PC-9 (cell line): Measurements from ENCODE around the gene HMCES. TPM values are rescaled to one million over a fixed set of nuclear protein-coding genes. Genes with fewer than 3 reads are reported as not detected.
A peak's percentile ranks its signal among the peaks of the same experiment; 100 is the strongest.

Experiments
- BruUV-seq: library from RNA; stranded (reverse); fragments of 400-500 nt; replicated peaks from 2 replicates; lab custom pipeline; 2021; lab: Mats Ljungman, UMichigan
- CTCF ChIA-PET: fragments of 300-600 bp; sonication (Branson Sonifier 250); formaldehyde crosslinking; loops from one replicate; lab custom pipeline; 2022; ENCODE audit warnings: antibody characterized with exemption; lab: Charles Lee
- POLR2A ChIA-PET: fragments of 300-600 bp; sonication (Branson Sonifier 250); formaldehyde crosslinking; loops from one replicate; lab custom pipeline; 2022; ENCODE audit warnings: antibody characterized with exemption; ENCODE audit not compliant: unreplicated experiment; lab: Charles Lee
- DNase-seq, 2 experiments: peaks; one replicate each; pipeline versions ENCODE4 v3.0.0 to v3.0.0-alpha.2; 2015 to 2022; ENCODE audit warnings: mixed read lengths in 1 of 2
- H2AFZ ChIP-seq: fragments of 200-600 bp; sonication (generic); 2 replicates; pipeline ENCODE4 v1.8.1; 2017; ENCODE audit warnings: antibody characterized with exemption
- H3F3A ChIP-seq: fragments of 200-600 bp; sonication (generic); 2 replicates; pipeline ENCODE4 v1.8.1; 2017; ENCODE audit warnings: antibody characterized with exemption, mild to moderate bottlenecking, low read depth; ENCODE audit not compliant: insufficient read depth
- H3K27ac ChIP-seq: fragments of 200-600 bp; sonication (generic); 2 replicates; pipeline ENCODE4 v1.6.1; 2016; ENCODE audit warnings: mixed run types
- H3K27me3 ChIP-seq: fragments of 200-600 bp; sonication (generic); 2 replicates; pipeline ENCODE4 v1.6.1; 2016; ENCODE audit warnings: low read depth, mixed run types; ENCODE audit not compliant: insufficient read depth
- H3K36me3 ChIP-seq: fragments of 200-600 bp; sonication (generic); 2 replicates; pipeline ENCODE4 v1.6.1; 2016; ENCODE audit warnings: low read depth, mixed run types
- H3K4me1 ChIP-seq: fragments of 200-600 bp; sonication (generic); replicated peaks from 2 replicates; pipeline ENCODE4 v1.6.1; 2016; ENCODE audit warnings: mixed run types; ENCODE audit not compliant: insufficient read depth
- H3K4me2 ChIP-seq: fragments of 200-600 bp; sonication (generic); 2 replicates; pipeline ENCODE4 v1.6.1; 2017; ENCODE audit warnings: mixed run types
- H3K4me3 ChIP-seq: fragments of 200-600 bp; sonication (generic); 2 replicates; pipeline ENCODE4 v1.6.1; 2016; ENCODE audit warnings: mixed run types
- H3K79me2 ChIP-seq: fragments of 200-600 bp; sonication (generic); 2 replicates; pipeline ENCODE4 v1.6.1; 2017; ENCODE audit warnings: low read depth, mixed run types
- H3K9me2 ChIP-seq: fragments of 200-600 bp; sonication (generic); 2 replicates; pipeline ENCODE4 v1.8.1; 2017; ENCODE audit warnings: mild to moderate bottlenecking; ENCODE audit not compliant: insufficient read depth
- H3K9me3 ChIP-seq: fragments of 200-600 bp; sonication (generic); 2 replicates; pipeline ENCODE4 v1.8.1; 2016; ENCODE audit warnings: low read depth; ENCODE audit not compliant: insufficient read depth
- H4K20me1 ChIP-seq: fragments of 200-600 bp; sonication (generic); 2 replicates; pipeline ENCODE4 v1.8.1; 2017; ENCODE audit not compliant: insufficient read depth
- EZH2 ChIP-seq: fragments of 200-600 bp; sonication (generic); IDR thresholded peaks from 2 replicates; pipeline ENCODE4 v1.8.0; 2017; ENCODE audit warnings: antibody characterized with exemption, low read depth
- intact Hi-C: fragments of 100-400 bp; cut with micrococcal nuclease; formaldehyde crosslinking; loops from one replicate; pipeline ENCODE4 v1.10.0; 2022; ENCODE audit not compliant: unreplicated experiment
- total RNA-seq: library from RNA; stranded (reverse); gene quantifications from 2 replicates; pipeline ENCODE4 v1.2.3, GENCODE V29; 2021
- TF ChIP-seq, protein P1 (sequence below): fragments of 200-600 bp; sonication (generic); conservative IDR thresholded peaks from 2 replicates; pipeline ENCODE4 v1.6.1; 2017; ENCODE audit warnings: mixed run types, antibody characterized with exemption, mild to moderate bottlenecking, moderate library complexity

HMCES gene
- total RNA-seq, 1 experiment from 2014 or later: 60.9 TPM

DNA sequence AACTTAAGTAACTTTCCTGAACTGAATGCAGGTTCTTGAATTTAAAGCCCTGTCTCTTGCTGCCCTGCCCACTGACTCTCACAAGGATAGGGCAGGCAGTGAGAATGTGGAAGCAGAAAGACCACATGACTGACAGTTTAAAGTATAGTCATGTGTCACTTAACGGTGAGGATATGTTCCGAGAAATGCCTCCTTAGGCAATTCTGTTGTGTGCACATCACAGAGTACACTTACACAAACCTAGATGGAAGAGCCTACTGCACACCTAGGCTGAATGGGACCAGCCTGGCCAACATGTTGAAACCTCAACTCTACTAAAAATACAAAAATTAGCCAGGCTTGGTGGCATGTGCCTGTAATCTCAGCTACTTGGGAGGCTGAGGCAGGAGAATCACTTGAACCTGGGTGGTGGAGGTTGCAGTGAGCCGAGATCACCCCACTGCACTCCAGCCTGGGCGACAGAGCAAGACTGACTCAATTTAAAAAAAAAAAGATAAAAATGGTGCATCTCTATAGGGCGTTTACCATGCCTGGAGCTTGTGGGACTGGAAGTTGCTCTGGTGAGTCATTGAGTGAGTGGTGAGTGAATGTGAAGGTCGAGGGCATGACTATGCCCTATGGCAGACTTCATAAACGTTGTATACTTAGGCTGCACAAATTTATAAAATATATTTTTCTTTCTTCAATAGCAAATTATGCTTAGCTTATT lies 48.2 kb upstream of the HMCES start:
- Histone ChIP-seq H3K79me2 (no peaks in the 10 kb centered on the region), H3K4me1 (peaks cover 57% of the 10 kb centered on the region), H3K36me3 (no peaks in the 10 kb centered on the region), H2AFZ (no peak overlapping the region), H3K4me2 (peak overlapping the region; percentile 53), H3K9me3 (no peaks in the 10 kb centered on the region), H4K20me1 (no peaks in the 10 kb centered on the region), H3F3A (peaks cover 58% of the 10 kb centered on the region), H3K9me2 (no peaks in the 10 kb centered on the region), H3K4me3 (no peak overlapping the region), H3K27ac (peak overlapping the region; percentile 82), H3K27me3 (no peaks in the 10 kb centered on the region)
- peak; percentile 60 to 91 for DNase-seq
- intact Hi-C loops: loop anchor here (1.0 kb wide), 1 partner anchor 10 kb away; no protein-coding TSS in a partner anchor
- CTCF ChIA-PET: interaction anchor here (0.6 to 1.2 kb wide), 5 partner anchors 15 to 69 kb away, joined by 4 to 9 read pairs (median 6); no protein-coding TSS in a partner anchor
- POLR2A ChIA-PET: interaction anchor here (0.7 to 1.1 kb wide), 5 partner anchors 9 to 226 kb away, joined by 3 to 16 read pairs (median 4); no protein-coding TSS in a partner anchor
- TSS peak; percentile 83 for BruUV-seq
- no peak for TF ChIP-seq EZH2
- TF ChIP-seq, protein P1, sequence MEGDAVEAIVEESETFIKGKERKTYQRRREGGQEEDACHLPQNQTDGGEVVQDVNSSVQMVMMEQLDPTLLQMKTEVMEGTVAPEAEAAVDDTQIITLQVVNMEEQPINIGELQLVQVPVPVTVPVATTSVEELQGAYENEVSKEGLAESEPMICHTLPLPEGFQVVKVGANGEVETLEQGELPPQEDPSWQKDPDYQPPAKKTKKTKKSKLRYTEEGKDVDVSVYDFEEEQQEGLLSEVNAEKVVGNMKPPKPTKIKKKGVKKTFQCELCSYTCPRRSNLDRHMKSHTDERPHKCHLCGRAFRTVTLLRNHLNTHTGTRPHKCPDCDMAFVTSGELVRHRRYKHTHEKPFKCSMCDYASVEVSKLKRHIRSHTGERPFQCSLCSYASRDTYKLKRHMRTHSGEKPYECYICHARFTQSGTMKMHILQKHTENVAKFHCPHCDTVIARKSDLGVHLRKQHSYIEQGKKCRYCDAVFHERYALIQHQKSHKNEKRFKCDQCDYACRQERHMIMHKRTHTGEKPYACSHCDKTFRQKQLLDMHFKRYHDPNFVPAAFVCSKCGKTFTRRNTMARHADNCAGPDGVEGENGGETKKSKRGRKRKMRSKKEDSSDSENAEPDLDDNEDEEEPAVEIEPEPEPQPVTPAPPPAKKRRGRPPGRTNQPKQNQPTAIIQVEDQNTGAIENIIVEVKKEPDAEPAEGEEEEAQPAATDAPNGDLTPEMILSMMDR: no peak

DNA sequence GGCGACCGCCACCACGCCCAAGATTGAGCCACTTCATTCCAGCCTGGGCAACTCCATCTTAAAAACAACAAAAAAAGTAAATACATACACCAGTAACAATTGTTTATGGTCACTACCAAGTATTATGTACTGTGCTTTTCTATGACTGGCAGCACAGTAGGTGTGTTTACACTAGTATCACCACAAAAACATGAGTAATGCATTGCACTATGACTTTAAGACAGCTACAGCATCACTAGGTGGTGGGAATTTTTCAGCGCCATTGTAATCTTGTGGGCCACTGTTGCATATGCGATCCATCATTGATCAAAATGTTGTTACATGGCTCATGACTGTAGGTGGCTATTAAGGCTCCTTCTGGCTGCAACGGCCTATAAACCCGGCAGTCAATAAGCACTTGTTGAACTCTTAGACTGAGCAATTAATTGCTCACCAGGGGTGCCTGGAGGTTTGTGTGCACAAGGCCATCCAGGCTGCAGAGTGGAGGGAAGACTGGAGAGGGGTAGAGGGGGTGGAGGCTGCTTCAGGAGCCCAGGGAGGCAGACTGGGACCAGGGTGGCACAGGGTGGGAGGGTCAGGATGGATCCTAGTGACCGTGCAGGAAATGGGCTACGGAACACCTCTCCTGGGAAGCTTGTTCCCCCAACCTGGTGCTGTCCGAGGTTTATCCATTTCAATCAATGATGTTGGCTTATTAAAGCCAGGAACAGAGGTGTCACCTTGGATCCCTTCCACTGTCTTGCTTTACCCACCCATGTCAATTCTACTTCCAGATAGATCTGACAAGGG lies 47.1 kb upstream of the HMCES start:
- Histone ChIP-seq H3K4me1 (peaks cover 47% of the 10 kb centered on the region), H4K20me1 (no peaks in the 10 kb centered on the region), H3K27me3 (no peaks in the 10 kb centered on the region), H3K36me3 (no peaks in the 10 kb centered on the region), H3F3A (peaks cover 50% of the 10 kb centered on the region), H3K27ac (peak overlapping the region; percentile 82), H3K9me3 (no peaks in the 10 kb centered on the region), H3K4me3 (no peak overlapping the region), H3K9me2 (no peaks in the 10 kb centered on the region), H2AFZ (no peak overlapping the region), H3K4me2 (peak overlapping the region; percentile 53), H3K79me2 (no peaks in the 10 kb centered on the region)
- intact Hi-C loops: no loop called here
- POLR2A ChIA-PET: interaction anchor here (0.7 kb wide), 2 partner anchors 8 to 227 kb away, joined by 3 to 4 read pairs; no protein-coding TSS in a partner anchor
- DNase-seq: peak in 1 of 2 experiments; percentile 72
- BruUV-seq: no TSS peak
- TF ChIP-seq, protein P1: no peak
- TF ChIP-seq EZH2: no peak
- CTCF ChIA-PET: interaction anchor here (0.8 to 1.2 kb wide), 3 partner anchors 13 to 70 kb away, joined by 4 to 6 read pairs (median 5); no protein-coding TSS in a partner anchor

DNA sequence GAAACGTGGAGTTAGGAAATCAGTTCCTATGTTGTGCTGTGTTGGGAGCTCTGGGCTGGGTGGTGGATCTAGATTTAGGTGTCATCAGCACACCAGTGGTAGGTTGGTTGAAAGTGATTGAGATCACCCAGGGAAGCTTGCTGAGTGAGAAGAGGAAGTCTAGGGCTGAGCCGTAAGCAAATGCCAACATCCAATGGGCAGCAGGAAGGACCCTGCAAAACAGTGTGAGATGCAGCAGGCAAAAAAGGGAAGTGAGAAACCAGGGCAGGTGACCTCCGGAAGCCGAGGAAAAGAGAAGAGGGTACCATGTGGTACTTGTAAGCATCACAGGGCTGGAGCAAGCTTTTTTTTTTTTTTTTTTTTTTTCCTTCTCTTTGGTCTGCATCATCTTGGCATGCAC lies 45.1 kb upstream of the HMCES start:
- Histone ChIP-seq H3F3A (peaks cover 32% of the 10 kb centered on the region), H2AFZ (no peak overlapping the region), H3K27ac (no peak overlapping the region), H3K9me2 (no peaks in the 10 kb centered on the region), H3K4me2 (no peak overlapping the region), H3K79me2 (no peaks in the 10 kb centered on the region), H3K4me3 (no peak overlapping the region), H3K4me1 (peaks cover 41% of the 10 kb centered on the region), H3K9me3 (no peaks in the 10 kb centered on the region), H4K20me1 (no peaks in the 10 kb centered on the region), H3K36me3 (no peaks in the 10 kb centered on the region), H3K27me3 (no peaks in the 10 kb centered on the region)
- no peak for DNase-seq
- intact Hi-C loops: no loop called here
- TF ChIP-seq, protein P1: no peak
- no peak for TF ChIP-seq EZH2
- CTCF ChIA-PET: interaction anchor here (0.9 kb wide), 1 partner anchor 225 kb away, joined by 3 read pairs; no protein-coding TSS in a partner anchor
- POLR2A ChIA-PET: interaction anchor here (0.5 kb wide), 1 partner anchor 32 kb away, joined by 4 read pairs; no protein-coding TSS in a partner anchor
- no TSS peak for BruUV-seq
